ENCODE results near the gene FBXO38.
"Not testable (repeated sequence)": the region's sequence is repeated elsewhere in the genome, so short reads cannot be mapped to it uniquely, and the experiment has no call there.

FBXO38 gene

DNA sequence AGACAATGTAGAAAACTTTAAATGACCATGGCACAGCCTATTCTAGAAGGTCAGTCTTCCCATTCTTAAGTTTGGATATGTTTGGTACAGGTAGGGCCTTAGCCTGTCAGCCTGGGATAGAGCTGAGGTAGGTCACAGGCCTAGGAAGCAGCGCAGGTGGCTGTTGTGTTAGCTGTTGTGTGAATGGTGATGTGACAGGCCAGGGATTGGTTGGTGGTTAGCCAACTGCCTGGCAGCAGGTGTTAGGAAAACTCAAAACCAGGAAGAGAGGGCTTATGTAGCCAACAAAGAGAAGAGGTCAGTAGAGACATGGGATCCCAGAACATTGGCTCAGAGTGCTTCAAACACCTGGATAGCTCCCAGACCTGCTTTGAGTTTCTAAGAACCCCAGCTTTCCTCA, 84.2 kb downstream of the FBXO38 start:
- in situ Hi-C loops (cut with MboI; ENCODE audit: low sequenced_read_pairs), result no loop called here

DNA sequence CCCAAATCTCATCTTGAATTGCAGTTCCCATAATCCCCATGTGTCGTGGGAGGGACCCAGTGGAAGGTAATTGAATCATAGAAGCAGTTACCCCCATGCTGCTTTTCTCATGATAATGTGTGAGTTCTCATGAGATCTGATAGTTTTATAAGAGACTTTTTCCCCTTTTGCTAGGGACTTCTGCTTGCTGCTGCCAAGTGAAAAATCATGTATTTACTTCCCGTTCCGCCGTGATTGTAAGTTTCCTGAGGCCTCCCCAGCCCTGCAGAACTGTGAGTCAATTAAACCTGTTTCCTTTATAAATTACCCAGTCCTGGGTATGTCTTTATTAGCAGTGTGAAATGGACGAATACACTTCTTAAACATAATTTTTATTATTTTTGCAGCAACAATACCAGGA, 85.0 kb downstream of the FBXO38 start:
- in situ Hi-C loops (cut with MboI; ENCODE audit: low sequenced_read_pairs), result not testable (repeated sequence)

DNA sequence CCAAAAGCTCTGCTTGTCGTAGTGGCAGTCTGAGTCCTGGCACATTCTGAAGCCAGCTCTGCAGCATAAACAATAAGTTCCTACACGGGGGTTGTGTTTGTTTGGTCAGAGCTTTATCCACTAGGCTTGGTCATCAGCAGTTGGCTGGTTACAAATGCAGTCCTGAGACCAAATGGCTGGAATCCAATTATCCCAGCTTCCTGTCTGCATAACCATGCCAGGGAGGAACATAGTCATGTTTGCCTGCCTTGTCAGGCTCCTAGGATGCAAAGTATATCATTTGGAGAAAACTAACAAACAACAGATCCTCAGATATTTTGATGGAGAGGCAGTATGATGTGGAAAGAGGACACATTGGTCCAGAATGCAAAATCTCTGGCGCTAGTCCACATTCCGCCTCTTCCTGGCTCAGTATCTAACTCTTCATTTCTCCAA, 85.8 kb downstream of the FBXO38 start:
- in situ Hi-C loops (cut with MboI; ENCODE audit: low sequenced_read_pairs), result no loop called here

DNA sequence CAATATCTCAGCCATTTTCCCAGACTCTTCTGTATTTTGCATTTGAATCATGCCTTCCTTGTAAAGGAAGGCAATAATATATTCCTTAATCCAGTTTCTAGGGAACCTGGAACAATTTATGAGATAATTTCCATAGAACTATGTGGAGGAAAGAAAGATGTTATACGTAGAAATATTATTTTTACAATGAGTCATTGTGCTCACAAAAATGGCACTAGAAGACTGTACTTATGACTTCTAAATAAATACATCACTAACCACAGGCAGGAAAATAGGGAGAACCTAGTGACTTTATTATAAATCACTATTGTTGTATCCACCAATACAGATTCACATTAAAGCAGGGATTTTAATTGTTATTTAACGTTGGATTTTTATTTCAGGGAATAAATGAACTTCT, 87.6 kb downstream of the FBXO38 start:
- in situ Hi-C loops (cut with MboI; ENCODE audit: low sequenced_read_pairs), result no loop called here

DNA sequence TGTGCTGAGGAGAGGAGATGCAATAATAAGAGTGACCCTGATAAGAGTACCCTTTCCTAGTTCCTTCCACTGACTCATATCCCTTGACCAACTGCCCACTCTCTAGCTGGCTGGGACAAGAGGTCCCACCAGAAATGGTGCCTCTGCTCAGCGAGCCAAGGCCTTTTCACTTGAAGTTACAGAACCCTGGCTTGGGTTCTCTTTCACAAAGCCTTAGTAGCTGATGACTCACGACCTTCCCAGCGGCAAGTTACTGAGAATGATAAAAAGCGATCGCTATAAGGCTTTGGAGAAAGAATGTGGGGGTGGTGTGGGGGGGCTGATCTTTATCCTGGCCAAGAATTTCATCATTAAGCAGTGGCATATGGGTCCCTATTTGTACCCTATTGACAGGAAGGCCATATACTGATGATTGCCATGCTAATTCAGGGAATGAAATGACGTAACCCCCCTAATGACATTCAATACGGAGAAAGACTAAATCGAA, 90.3 kb downstream of the FBXO38 start:
- in situ Hi-C loops (cut with MboI; ENCODE audit: low sequenced_read_pairs), result no loop called here

DNA sequence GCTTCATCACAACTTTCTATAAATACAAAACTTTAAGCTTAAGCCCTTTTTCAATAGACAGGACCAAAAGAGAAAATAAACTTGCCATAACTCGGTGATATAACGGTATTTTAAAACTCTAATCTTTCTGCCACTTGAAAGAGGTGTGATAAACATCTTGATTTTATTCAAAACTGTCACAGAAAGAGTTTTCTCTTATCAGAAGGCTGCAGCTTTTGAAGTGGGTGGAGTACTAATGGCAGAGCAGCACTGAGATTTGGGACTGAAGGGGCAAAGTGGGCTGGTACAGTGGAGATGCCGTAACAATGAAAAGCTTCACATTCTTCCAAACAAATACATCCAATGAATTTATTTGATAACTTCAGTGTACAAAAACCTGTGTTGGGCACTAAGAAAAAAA, 92.5 kb downstream of the FBXO38 start:
- in situ Hi-C loops (cut with MboI; ENCODE audit: low sequenced_read_pairs), result no loop called here

DNA sequence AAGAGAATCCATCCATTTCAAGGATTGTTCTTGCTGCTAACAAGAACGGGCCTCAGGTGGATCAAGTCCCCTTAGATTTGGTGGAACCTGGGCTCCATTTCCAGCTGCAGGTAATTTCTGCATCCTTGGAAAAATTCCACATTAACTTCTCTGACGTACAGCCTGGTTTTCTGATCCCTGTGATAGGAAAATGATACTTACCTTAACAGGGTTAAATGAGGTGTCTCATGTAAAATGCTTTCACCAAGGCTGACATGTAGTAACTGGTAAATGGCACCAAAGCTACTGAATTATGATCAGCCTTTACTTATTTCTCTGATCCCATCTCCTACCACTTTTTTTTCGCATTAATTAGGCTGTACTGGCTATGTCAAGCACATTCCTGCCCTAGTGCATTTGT, 93.7 kb downstream of the FBXO38 start:
- in situ Hi-C loops (cut with MboI; ENCODE audit: low sequenced_read_pairs), result no loop called here

DNA sequence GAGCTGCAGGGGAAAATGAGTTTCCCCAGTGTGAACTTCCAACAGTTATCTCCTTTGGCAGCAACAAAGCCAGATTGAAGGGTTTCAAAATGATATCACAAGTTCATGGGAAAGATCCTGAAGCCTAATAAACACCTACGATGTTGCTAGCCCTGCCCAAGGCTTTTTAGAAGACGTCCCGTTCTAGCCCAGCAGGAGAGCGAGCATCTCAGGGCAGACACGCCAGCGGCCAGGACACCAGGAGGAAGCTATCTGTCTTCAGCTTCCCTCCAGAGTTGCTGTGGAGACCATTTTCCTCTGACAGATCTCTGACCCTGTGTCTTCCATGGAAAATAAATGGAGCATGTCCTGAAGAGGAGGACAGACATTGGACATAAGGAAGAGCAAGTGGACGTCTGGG, 98.4 kb downstream of the FBXO38 start:
- in situ Hi-C loops (cut with MboI; ENCODE audit: low sequenced_read_pairs), result no loop called here

DNA sequence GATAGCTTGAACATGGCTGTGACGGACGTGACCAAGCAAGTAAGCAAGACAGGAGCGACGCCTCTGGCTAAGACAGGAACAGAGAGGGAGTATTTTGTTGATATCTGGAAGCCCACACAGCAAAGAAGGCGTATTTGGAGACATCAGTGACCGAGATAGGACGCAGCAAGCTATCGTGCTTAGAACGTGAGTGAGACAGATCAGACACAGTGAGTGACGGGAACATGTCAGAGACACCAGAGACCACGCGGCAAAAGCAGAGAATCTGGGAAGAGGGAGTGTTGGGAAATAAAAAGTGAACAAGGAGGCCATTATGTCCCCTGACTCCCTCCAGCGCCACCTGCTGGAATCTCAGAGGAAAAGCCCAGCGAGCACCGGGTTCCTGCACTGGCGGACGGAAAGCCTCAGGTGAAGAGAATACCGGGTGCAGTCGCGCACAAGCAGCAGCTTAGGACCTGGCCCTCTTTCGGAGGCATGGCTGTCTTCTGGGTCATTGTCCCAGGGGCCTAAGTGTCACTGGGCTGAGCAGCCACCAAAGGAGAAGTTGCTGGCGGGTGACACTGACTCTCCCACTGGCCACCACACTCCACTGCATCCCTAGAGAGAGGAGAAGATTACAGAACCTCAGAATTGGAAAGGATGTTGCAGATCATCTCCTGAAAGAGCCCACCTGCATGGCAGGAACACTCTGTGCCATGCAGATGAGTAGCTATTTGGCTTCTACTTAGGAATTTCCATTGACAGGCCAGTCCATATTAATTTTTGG, 99.1 kb downstream of the FBXO38 start:
- in situ Hi-C loops (cut with MboI; ENCODE audit: low sequenced_read_pairs), result no loop called here

DNA sequence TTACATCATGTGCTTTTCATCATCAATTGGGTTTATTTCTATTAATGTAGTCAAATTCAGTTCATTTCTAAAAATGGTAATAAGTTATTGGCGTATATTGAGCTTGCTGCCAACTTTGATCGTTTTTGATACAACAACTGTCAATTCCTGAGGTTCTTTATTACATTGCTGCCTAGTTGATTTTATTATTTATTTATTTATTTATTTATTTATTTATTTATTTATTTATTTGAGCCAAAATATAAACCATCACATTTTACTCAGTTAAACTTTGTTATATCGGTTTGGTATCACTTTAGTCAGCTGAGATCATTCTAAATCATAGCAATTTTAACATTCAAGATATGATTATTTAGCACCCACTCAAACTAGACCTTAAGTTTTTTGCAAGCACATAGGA, 100.0 kb downstream of the FBXO38 start:
- in situ Hi-C loops (cut with MboI; ENCODE audit: low sequenced_read_pairs), result no loop called here

DNA sequence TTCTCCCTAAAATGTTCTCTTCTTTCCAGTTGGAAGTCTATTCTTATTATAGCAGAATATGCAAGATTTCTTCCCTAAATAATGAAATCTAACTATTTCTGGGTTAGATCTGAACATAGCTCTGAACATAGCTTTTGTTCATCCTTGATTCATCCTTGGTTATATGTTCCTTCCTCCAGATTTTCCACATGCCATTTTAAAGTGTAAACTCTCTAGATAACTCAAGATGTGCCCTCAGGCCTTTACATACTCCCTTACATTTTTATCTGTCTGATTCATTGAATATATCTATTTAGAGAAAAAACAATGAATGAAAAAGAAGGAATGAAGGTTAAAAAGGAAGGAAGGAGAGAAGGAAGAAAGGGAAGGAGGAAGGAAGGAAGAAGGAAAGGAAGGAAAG, 100.9 kb downstream of the FBXO38 start:
- in situ Hi-C loops (cut with MboI; ENCODE audit: low sequenced_read_pairs), result no loop called here

DNA sequence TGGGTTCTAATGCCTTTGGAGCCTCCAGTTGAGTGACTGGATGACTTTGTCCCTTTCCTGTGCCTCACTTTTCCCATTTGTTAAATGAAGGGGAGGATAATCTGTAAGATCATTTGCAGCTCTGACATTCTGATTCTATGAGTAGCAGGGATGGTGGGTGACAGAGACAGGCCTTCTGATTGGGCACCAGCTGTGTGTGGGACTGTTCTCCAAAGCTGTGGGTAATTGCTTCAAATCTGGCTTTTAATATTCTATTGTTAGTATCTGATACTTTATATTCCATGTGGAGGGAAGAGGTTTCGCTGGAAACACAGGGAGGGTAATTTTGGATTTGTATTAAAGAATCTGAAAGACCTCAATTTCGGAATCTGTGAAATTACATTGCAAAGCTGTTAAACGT, 102.7 kb downstream of the FBXO38 start:
- in situ Hi-C loops (cut with MboI; ENCODE audit: low sequenced_read_pairs), result no loop called here

DNA sequence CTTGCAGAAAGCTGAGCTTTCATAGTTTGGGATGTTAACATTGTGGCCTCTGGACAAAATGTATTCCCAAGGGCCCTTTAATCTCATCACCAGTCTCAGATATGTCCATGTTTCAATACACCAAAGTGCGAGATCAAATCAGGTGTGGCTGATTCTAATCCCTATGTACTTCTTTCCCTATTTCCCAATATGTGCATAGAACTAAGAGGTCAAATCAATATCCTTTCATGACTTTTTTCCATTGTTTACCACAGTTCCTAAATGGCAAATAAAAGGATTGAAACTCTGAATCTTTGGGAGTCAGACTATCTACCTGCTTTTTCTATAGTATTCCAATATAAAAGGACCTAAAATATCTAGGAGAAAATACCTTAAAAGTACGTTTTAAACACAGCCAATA, 105.0 kb downstream of the FBXO38 start:
- in situ Hi-C loops (cut with MboI; ENCODE audit: low sequenced_read_pairs), result no loop called here

DNA sequence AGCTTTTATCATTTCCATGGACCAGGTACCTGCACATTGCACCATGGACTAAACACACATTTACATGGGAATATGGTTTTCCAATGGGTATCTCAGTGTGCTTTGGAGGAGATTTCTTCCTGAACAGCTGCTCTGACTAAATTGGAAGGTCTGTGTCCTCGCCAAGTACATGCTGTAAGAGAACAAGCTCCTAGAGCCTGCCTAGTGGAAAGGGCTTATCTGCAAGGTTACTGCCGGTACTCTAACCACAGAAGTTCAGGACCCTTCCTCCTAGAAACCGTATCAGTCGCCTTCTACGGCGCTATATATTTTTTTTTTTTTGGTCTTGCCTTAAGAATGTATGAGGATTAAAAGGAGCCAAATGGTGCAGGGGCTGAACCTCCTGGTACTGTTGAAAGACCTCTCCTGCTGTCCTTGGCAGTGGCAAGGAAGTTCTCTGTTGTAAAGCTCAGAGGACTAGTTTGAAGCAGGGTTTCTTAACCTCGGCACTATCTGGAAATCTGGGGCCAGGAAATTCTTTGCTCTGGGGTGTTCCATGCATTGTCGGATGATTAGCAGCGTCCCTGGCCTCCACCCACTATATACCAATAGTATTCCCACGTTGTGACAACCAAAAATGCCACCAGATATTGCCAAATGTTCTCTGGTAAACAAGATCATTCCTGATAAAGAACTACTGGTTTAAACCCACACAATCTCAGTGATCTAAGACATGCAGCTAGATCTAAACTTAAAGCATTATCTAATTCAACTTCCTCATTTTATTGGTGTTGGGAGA, 107.4 kb downstream of the FBXO38 start:
- in situ Hi-C loops (cut with MboI; ENCODE audit: low sequenced_read_pairs), result no loop called here

DNA sequence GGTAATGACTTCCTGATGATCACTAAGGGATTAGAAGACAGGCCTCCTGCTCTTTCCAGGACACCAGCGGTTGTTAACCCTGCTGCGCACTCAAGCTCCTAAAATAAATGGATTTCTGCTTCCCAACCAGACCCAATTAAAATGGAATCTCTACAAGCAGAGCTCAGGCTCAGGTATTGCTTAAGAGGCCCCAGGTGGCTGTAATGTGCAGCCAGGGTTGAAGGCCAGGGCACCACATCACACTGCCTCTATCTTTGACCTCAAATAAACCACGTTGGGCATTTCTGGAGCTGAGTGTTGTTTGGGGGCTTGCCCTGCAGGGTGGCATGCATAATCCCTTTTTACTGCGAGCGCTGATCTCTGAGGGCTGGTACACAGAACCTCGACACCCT, 108.0 kb downstream of the FBXO38 start:
- in situ Hi-C loops (cut with MboI; ENCODE audit: low sequenced_read_pairs), result no loop called here

DNA sequence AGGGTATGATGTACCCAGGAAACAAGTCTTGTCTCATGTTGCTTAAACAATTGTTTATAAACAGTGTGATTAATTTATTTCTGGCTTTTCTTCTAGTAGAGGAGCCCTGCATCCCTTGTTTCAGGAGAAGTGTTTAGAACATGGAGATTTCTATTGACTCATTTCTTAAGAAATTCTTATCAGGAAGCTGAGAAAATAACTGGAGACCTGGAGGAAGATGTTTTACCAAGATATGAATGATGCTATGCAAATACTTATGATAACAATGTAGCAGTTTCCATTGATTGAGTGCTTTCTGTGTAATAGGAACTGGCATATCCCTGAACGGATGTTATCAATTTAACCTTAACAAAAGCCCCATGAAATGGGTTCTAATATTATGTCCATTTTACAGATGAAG, 108.6 kb downstream of the FBXO38 start:
- in situ Hi-C loops (cut with MboI; ENCODE audit: low sequenced_read_pairs), result no loop called here

Data from HL-60/S4 treated with retinoic acid at 250 ng/mL for 4 days and 3 days (cell line).